HG02571 (cell line): ENCODE results near the gene GCM1.
A peak's percentile ranks its signal among the peaks of the same experiment; 100 is the strongest.
"Not testable (repeated sequence)": the region's sequence is repeated elsewhere in the genome, so short reads cannot be mapped to it uniquely, and the experiment has no call there.

ENCODE experiments used
- ATAC-seq: cut with Tn5 transposase; IDR thresholded peaks from one replicate; pipeline ENCODE4 v1.9.1; 2021; ENCODE audit warnings: mild to moderate bottlenecking, moderate library complexity; ENCODE audit not compliant: unreplicated experiment

The GCM1 gene, protein sequence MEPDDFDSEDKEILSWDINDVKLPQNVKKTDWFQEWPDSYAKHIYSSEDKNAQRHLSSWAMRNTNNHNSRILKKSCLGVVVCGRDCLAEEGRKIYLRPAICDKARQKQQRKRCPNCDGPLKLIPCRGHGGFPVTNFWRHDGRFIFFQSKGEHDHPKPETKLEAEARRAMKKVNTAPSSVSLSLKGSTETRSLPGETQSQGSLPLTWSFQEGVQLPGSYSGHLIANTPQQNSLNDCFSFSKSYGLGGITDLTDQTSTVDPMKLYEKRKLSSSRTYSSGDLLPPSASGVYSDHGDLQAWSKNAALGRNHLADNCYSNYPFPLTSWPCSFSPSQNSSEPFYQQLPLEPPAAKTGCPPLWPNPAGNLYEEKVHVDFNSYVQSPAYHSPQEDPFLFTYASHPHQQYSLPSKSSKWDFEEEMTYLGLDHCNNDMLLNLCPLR

GRCh38 chr6:53148684-53149083 lies at the start of gene GCM1:
Gene GCM1, minus strand, starts transcription at chr6:53148841. Its CDS starts 3,209 bp downstream, at chr6:53145632.
- no peak for ATAC-seq

- no peak for ATAC-seq
These were observed 48.9 kb upstream of the GCM1 start for GRCh38 chr6:53197553-53197952.

GRCh38 chr6:53195048-53195447 lies 46.4 kb upstream of the GCM1 start:
- no peak for ATAC-seq

DNA sequence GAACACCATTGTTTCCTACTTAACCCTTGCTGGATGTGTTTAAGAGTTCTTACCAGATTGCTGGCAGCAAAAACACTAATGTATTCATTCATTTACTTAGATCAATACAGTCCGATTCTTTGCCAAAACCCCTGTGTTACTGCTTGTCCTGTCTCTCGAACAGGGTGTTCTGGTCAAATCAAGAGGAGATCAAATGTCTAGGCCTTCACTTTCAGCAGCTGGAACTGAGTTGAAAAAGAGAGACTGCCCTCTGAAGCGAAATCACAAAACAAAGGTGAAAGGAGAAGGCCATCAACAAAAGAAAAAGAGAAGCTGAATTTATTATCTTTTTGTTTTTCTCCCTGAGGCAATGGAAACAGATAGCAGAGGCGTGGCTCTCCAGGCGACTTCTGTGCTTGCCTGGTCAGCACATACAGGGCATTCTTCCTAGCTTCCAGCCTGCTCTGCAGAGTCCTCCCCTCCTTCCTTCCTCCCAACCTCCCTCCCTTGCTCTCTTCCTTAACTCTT lies 44.1 kb upstream of the GCM1 start:
- ATAC-seq: no peak

DNA sequence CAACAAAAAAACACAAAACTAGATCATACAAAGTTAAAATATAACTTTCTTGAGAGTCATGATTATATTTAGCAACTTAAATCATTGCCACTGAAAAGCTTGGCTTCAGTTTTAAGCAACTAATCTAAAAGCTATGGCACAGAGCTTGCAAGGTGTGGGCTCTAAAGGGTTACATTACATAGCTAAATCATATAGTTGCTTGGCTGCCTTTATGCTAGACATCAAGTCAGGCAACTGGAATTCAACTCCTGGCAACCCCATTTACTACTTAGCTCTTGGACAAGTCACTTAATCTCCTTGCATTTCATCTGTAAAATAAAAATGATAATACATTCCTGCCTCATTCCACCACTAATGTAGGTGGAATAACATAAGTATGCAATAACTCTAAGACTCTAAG lies 40.9 kb upstream of the GCM1 start:
- ATAC-seq: no peak

DNA sequence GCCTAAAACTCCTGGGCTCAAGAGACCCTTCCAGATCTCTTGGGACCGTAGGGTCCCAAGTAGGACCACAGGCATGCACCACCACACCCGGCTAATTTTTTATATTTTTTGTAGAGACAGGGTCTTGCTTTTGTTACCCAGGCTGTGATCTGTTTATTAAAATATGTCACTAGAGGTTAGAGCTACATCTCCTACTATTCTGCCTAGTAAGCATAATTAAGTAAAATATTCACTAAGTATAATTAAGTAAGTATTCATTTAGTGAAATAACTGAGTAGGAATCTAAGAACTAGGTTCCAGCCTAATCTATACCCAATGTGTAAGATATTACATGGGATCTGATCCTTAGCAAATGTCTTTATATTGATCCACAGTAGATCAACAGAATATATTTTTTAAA lies 40.2 kb upstream of the GCM1 start:
- ATAC-seq: no peak

DNA sequence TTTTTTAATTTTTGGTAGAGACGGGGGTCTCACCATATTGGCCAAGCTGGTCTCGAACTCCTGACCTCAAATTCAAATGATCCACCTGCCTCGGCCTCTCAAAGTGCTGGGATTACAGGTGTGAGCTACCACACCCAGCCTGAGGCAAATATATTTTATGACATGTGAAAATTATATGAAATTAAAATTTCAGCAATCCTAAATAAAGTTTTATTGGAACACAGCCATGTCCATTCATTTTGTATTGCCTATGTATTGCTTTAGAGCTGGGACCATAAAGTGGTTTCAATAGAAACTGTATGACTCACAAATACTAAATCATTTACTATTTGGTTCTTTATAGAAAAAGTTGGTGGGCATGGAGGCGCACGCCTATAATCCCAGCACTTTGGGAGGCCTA lies 32.0 kb upstream of the GCM1 start:
- ATAC-seq: no peak

DNA sequence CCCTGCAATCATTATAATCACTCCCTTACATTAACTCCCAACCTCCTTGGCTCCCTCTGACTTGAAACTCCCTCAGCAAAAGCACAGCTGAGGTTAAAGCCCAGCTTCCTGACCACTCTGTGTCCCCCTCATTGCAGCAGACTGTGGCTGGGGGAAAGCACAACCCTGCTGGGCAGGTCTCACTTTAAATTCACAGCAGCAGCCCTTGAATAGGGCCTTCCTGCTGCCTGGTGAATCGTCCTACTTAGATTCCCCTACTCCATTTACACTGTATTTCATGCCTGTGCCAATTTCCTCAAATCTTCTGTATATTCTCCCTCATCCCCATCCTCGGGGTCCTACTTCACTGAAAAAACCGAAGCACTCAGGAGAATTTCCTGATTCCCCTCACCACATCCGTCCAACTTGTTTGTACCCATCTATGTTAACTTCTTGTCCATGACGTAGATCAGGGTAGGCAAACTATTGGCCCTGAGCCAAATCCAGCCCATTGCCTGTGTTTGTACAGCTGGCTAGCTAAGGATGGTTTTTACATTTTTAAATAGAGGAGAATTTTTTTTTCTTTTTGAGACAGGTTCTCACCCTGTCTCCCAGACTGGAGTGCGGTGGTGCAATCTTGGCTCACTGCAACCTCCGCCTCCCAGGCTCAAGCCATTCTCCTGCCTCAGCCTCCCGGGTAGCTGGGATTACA lies 31.5 kb upstream of the GCM1 start:
- ATAC-seq: no peak

GRCh38 chr6:53178837-53179432 lies 30.3 kb upstream of the GCM1 start:
- ATAC-seq: no peak

- no peak for ATAC-seq
These were observed 26.4 kb upstream of the GCM1 start for GRCh38 chr6:53175027-53175426.

DNA sequence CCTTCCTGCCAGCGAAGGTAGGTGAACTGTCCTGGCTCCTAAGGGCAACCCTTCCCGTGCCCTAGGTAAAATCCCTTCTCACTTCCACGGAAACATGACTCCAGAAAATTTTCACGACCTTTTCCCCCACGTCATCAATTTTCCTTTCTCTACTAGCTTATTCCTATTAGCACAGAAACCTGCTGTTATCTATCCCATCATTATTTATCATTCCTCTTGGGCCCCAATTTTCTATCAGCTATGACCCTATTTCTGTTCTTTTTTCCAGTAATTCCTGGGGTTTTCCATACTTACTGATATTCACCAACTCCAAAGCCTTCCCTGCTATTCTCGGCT lies 23.8 kb upstream of the GCM1 start:
- ATAC-seq: no peak

- ATAC-seq: peak; percentile 69
These were observed 23.2 kb upstream of the GCM1 start for GRCh38 chr6:53171605-53172467.

- ATAC-seq: no peak
These were observed 20.1 kb upstream of the GCM1 start for GRCh38 chr6:53168516-53169267.

- ATAC-seq: no peak
These were observed 16.7 kb upstream of the GCM1 start for GRCh38 chr6:53165293-53165692.

DNA sequence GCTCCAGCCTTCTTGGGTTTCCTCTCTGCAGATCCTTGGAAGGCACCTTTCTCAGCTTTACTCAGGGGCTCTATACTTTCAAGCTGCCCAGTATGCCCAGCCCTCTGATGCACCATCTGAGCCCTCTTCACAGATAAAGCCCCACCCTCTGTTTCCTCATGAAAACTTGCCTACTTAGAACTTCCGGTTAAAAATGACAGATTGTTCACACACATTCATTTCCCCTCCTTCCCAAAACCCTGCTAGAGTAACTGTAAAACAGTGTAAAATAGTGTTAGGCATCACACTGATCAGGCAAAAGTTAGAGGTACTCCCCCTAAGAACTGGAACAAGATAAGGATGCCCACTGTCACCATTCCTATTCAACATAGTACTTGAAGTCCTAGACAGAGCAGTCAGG lies 14.0 kb upstream of the GCM1 start:
- ATAC-seq: no peak

GRCh38 chr6:53161481-53162009 lies 12.9 kb upstream of the GCM1 start:
- no peak for ATAC-seq

DNA sequence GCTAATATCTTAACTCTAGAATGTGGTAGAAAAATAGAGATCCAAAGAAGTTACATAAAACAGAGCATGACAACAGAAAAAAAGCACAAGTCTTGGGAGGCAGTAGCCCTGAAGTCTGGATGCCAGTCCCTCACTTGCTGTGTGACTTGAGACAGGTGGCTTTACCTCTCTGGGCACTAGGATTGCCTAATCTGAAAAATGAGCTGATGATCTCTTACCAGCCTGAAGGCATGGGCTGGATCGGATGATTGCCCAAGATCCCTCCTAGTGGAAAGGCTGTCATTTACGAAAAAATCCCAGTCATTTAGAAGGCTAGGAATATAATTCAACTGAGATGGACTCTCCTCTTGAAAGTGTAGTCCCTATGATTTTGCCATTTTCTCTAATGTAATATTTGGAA lies 10.9 kb upstream of the GCM1 start:
- ATAC-seq: no peak

DNA sequence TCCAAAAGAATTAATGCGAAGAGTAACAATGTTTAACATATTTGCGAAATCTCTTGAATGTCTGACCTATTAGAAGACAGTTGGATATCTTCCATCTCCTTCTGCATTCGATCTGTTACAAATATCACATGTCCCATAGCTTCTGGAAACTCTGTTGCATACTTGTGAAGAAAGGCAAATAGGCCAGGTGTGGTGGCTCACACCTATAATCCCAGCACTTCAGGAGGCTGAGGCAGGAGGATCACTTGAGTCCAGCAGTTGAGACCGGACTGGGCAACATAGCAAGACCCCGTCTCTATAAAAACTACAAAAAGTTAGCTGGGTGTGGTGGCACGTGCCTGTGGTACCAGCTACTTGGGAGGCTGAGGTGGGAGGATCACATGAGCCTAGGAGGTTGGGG lies 9.4 kb upstream of the GCM1 start:
- not testable (repeated sequence) for ATAC-seq

DNA sequence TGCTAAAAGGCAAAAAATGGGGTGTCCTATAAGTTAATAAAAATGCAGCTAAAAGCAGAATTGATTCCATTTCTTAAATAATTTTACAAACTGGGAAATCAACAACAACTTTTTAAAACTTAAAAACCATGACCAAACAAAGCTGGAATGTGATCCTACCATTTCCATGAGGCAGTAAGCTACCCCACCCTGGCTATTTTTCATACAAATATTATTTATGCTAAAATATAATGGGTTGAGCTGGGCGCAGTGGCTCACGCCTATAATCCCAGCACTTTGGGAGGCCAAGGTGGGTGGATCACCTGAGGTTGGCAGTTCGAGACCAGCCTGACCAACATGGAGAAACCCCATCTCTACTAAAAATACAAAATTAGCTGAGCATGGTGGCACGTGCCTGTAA lies 6.6 kb upstream of the GCM1 start:
- ATAC-seq: not testable (repeated sequence)

GRCh38 chr6:53154794-53155193 lies 6.2 kb upstream of the GCM1 start:
- ATAC-seq: no peak
